CD4-positive, alpha-beta T cell (primary cell): Measurements from ENCODE around the gene RGMB. TPM values are rescaled to one million over a fixed set of nuclear protein-coding genes. Genes with fewer than 3 reads are reported as not detected.

Source experiments
- ATAC-seq: fragments of 200-7000 bp; cut with Tn5 transposase; one replicate; pipeline ENCODE4 v1.10.0; 2022; ENCODE audit warnings: mild to moderate bottlenecking; ENCODE audit not compliant: poor library complexity
- CTCF ChIA-PET: fragments of 350-600 bp; sonication (Branson Sonifier 250); formaldehyde crosslinking; loops from one replicate; lab custom pipeline; 2021; ENCODE audit warnings: antibody characterized with exemption, inconsistent platforms; lab: Charles Lee
- POLR2A ChIA-PET: fragments of 350-600 bp; sonication (Branson Sonifier 250); formaldehyde crosslinking; loops from one replicate; lab custom pipeline; 2021; ENCODE audit warnings: antibody characterized with exemption, inconsistent platforms; lab: Charles Lee
- DNase-seq, 14 experiments: peaks; one replicate each; pipeline ENCODE4 v3.0.0-alpha.2; 2013 to 2020; ENCODE audit warnings: mixed read lengths in 2 of 14
- H3K27ac ChIP-seq, 2 donors: one replicate each; pipeline versions ENCODE4 v1.5.1 to v1.7.0; 2013; ENCODE audit warnings: low read length in 2 of 2, low read depth in 1 of 2, mild to moderate bottlenecking in 1 of 2
- H3K27me3 ChIP-seq, 2 experiments: 1 replicate in 1 of 2; 2 replicates in 1 of 2; pipeline versions ENCODE4 v1.6.1 to v1.7.0; 2013; ENCODE audit warnings: low read length in 2 of 2, control low read depth in 1 of 2, mild to moderate bottlenecking in 1 of 2, moderate library complexity in 1 of 2; ENCODE audit not compliant: insufficient read depth in 2 of 2, control insufficient read depth in 1 of 2
- H3K36me3 ChIP-seq: one replicate; pipeline ENCODE4 v1.6.1; 2013; ENCODE audit warnings: low read length, control low read depth; ENCODE audit not compliant: insufficient read depth
- H3K4me1 ChIP-seq: one replicate; pipeline ENCODE4 v1.6.1; 2013; ENCODE audit warnings: low read length, control low read depth; ENCODE audit not compliant: insufficient read depth
- H3K4me3 ChIP-seq: one replicate; pipeline ENCODE4 v1.5.1; 2013; ENCODE audit warnings: mild to moderate bottlenecking, low read length, moderate library complexity
- H3K9me3 ChIP-seq, 2 experiments: 1 replicate in 1 of 2; 2 replicates in 1 of 2; pipeline versions ENCODE4 v1.6.1 to v1.7.0; 2013; ENCODE audit warnings: low read length in 2 of 2, mild to moderate bottlenecking in 2 of 2, control low read depth in 1 of 2, moderate library complexity in 1 of 2; ENCODE audit not compliant: control insufficient read depth in 1 of 2, insufficient read depth in 1 of 2
- H3K27ac Mint-ChIP-seq: one replicate; pipeline ENCODE4 v1.8.0; 2020; ENCODE audit warnings: mixed read lengths
- H3K27me3 Mint-ChIP-seq: one replicate; pipeline ENCODE4 v1.8.0; 2021; ENCODE audit warnings: mixed read lengths
- H3K36me3 Mint-ChIP-seq: one replicate; pipeline ENCODE4 v1.8.0; 2021; ENCODE audit warnings: low read depth, mixed read lengths
- H3K4me1 Mint-ChIP-seq: one replicate; pipeline ENCODE4 v1.8.0; 2021; ENCODE audit warnings: low read depth, mixed read lengths
- H3K4me3 Mint-ChIP-seq: one replicate; pipeline ENCODE4 v1.8.0; 2020; ENCODE audit warnings: mild to moderate bottlenecking, mixed read lengths
- H3K9me3 Mint-ChIP-seq: one replicate; pipeline ENCODE4 v1.8.0; 2020; ENCODE audit warnings: mixed read lengths
- CTCF ChIP-seq: fragments of 200-600 bp; IDR thresholded peaks from one replicate; pipeline ENCODE4 v1.8.0; 2022; ENCODE audit warnings: antibody characterized with exemption, mild to moderate bottlenecking
- intact Hi-C, 2 experiments: fragments of 100-400 bp; cut with DNase I in 1 of 2; cut with micrococcal nuclease in 1 of 2; formaldehyde crosslinking; loops; one replicate each; pipeline versions ENCODE4 v1.15.1 to v1.9.0; 2023 to 2025; cut with DNase I, micrococcal nuclease
- total RNA-seq, 174 experiments: library from RNA in 2 of 174; stranded (reverse) in 2 of 174; gene quantifications; one replicate each; pipeline ENCODE4 v1.2.3 and lab custom pipeline; 2021 to 2026

Gene RGMB
- total RNA-seq, 2 experiments from 2014 or later, result 15.8 to 15.9 TPM

GRCh38 chr5:98807806-98808205, 34.3 kb downstream of the RGMB start:
- H3K9me3 ChIP-seq, result peaks cover 7 to 12% of the 10 kb centered on the region in 2 experiments
- Mint-ChIP-seq H3K27me3 (no peaks in the 10 kb centered on the region), H3K9me3 (peaks cover 12% of the 10 kb centered on the region), H3K27ac (no peak overlapping the region), H3K4me3 (no peak overlapping the region), H3K36me3 (peaks cover 25% of the 10 kb centered on the region), H3K4me1 (no peaks in the 10 kb centered on the region)
- ChIA-PET CTCF (no interaction called here), POLR2A (no interaction called here)
- no peak for DNase-seq
- H3K27me3 ChIP-seq, result no peaks in the 10 kb centered on the region
- H3K4me3 ChIP-seq, result no peak overlapping the region
- H3K27ac ChIP-seq, result no peak overlapping the region
- TF ChIP-seq CTCF, result no peak
- no peaks in the 10 kb centered on the region for H3K36me3 ChIP-seq
- intact Hi-C loops, result no loop called here
- ATAC-seq, result no peak
- no peaks in the 10 kb centered on the region for H3K4me1 ChIP-seq

- Mint-ChIP-seq H3K4me3 (no peak overlapping the region), H3K27me3 (no peaks in the 10 kb centered on the region), H3K36me3 (peaks cover 23% of the 10 kb centered on the region), H3K27ac (no peak overlapping the region), H3K4me1 (no peaks in the 10 kb centered on the region), H3K9me3 (peaks cover 12% of the 10 kb centered on the region)
- no peak for ATAC-seq
- POLR2A ChIA-PET, result no interaction called here
- Histone ChIP-seq H3K27me3 (no peaks in the 10 kb centered on the region), H3K4me3 (no peak overlapping the region), H3K9me3 (peaks cover 7 to 12% of the 10 kb centered on the region in 2 experiments), H3K4me1 (no peaks in the 10 kb centered on the region), H3K27ac (no peak overlapping the region), H3K36me3 (no peaks in the 10 kb centered on the region)
- CTCF ChIA-PET, result no interaction called here
- no peak for TF ChIP-seq CTCF
- DNase-seq, result no peak
- intact Hi-C loops, result no loop called here
Observed at GRCh38 chr5:98810206-98810605, 36.7 kb downstream of the RGMB start.

- ATAC-seq (no peak), DNase-seq (no peak)
- Mint-ChIP-seq H3K27ac (no peak overlapping the region), H3K4me1 (no peaks in the 10 kb centered on the region), H3K27me3 (no peaks in the 10 kb centered on the region), H3K9me3 (no peaks in the 10 kb centered on the region), H3K4me3 (no peak overlapping the region), H3K36me3 (no peaks in the 10 kb centered on the region)
- Histone ChIP-seq H3K4me3 (no peak overlapping the region), H3K9me3 (no peaks in the 10 kb centered on the region), H3K36me3 (no peaks in the 10 kb centered on the region), H3K4me1 (no peaks in the 10 kb centered on the region), H3K27ac (no peak overlapping the region), H3K27me3 (no peaks in the 10 kb centered on the region)
- ChIA-PET CTCF (interaction anchor here (0.6 to 1.3 kb wide), 2 partner anchors 30 to 37 kb away, joined by 3 read pairs; no protein-coding TSS in a partner anchor), POLR2A (no interaction called here)
- intact Hi-C loops, result no loop called here
- TF ChIP-seq CTCF, result no peak
Observed at GRCh38 chr5:98813755-98814154, 40.3 kb downstream of the RGMB start.
